ENCODE results near the gene CFAP107.
A peak's percentile ranks its signal among the peaks of the same experiment; 100 is the strongest.
"Not testable (repeated sequence)": the region's sequence is repeated elsewhere in the genome, so short reads cannot be mapped to it uniquely, and the experiment has no call there.

Gene CFAP107

DNA sequence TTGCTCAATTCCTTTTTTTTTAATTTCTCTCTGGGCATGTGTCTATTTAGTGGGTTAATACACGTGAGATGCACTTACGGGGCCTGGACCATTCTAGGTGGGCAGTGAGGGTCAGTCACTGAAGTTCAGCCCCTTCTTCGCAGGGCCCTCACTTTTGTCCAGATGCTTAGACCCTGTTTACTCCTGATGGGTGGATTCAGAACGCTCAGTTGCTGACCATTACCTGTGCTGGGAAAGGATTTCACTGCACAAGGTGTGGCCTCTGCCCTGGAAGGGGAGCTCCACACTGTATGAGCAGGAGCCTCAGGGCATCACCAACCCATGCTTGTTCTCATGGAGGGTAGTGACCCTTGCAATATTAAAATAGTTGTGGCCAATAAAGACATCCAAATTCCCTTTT lies 32.1 kb downstream of the CFAP107 start:
- DNase-seq (ENCODE audit: low read depth in 2 of 2): no peak

- no peak for DNase-seq (ENCODE audit: low read depth in 2 of 2)
Measured at GRCh38 chr1:12778907-12779306, 32.9 kb downstream of the CFAP107 start.

DNA sequence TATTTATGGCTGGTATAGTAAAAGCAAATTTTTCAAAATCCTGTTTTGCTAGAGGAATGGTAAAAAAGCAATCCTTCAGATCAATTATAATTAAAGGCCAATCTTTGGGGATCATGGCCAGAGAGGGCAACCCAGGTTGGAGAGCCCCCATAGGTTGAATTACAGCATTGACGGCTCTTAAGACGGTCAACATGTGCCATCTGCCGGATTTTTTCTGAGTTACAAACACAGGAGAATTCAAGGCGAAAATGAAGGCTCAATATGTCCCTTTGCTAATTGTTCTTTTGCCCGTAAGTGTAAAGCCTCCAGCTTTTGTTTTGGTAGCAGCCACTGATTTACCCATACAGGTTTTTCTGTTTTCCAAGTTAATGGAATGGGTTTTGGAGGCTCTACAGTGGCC lies 35.5 kb downstream of the CFAP107 start:
- DNase-seq (ENCODE audit: low read depth in 2 of 2): not testable (repeated sequence)

DNA sequence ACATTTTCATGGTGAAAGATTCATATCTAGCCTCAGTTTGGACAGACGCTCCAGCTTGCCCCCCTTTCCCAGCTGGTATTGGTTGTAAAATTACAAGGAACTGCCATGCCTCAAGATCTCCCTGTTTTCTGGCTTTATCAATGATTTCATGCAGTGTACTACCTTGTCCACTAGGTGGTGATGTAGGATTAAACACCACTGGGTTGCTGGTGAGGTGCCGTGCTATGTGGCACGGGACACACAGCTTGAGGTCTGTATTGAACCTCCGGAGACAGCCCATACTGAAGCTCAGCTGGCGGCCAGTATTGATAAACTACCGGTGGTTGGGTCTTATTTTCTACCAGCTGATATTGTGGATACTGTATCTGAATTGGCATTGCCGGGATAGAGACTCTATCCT lies 37.8 kb downstream of the CFAP107 start:
- not testable (repeated sequence) for DNase-seq (ENCODE audit: low read depth in 2 of 2)

- DNase-seq (ENCODE audit: low read depth in 2 of 2): not testable (repeated sequence)
Measured at GRCh38 chr1:12784729-12785128, 38.7 kb downstream of the CFAP107 start.

- not testable (repeated sequence) for DNase-seq (ENCODE audit: low read depth in 2 of 2)
Measured at GRCh38 chr1:12791097-12791496, 45.1 kb downstream of the CFAP107 start, which contains the start of gene PRAMEF1. Gene PRAMEF1, plus strand, starts transcription at chr1:12791397. Its CDS starts 1,831 bp downstream, at chr1:12793228.

DNA sequence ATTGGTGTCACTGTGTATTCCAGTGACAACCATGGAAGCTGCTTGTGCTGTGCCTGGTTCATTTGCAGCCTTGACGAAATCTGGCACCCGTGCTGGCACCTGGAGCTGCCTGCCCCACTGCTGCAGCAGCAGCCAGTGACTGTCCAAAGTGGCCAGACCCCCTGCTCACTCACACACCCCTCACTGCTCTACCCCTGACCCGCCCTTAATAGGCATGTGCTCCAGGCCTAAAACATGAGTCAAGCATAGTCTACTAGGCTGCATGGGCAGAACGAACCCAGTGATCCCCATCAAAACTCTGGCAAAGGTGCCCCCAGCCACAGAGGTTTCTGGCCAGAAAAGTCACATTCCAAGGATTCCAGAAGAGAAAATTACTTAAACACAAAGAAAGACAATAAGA lies 52.9 kb downstream of the CFAP107 start:
- no peak for DNase-seq (ENCODE audit: low read depth in 2 of 2)

DNA sequence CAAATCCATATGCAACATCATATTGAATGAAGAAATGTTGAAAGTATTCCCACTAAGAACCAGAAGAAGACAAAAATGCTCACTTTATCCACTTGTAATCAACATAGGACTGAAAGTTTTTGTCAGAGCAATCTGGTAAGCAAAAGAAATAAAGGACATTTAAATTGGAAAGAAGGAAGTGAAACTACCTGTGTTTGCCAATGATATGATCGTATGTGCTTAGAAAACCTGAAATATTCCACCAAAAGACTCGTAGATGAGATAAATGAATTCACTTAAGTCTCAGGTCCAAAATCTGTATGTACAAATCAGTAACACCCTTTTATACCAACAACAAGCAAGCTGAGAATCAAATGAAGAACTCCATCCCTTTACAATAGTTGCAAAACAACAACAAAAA lies 53.7 kb downstream of the CFAP107 start:
- DNase-seq (ENCODE audit: low read depth in 2 of 2): no peak

DNA sequence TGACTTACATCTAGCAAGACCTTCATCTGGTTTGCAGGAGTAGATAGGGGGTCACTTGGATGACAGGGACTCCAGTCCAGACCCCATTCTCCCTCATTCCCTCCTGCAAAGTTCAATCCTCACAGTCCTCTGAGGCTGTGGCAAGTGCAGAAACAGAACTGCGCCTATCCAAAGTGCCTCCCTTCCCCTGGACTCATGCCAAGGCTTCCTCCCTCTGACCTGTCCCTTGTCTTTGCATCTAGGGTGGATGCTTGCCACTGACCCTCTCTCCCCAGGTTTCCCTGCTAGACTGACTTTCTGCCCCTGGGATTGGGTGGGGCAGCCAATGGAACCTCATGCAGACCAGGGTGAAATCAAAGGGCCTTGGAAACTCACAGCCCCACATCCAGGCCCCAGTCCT lies 63.9 kb downstream of the CFAP107 start:
- DNase-seq (ENCODE audit: low read depth in 2 of 2): no peak

GRCh38 chr1:12810691-12811408 lies 64.8 kb downstream of the CFAP107 start:
- peak; percentile 24 to 26 for DNase-seq (ENCODE audit: low read depth in 2 of 2)

DNA sequence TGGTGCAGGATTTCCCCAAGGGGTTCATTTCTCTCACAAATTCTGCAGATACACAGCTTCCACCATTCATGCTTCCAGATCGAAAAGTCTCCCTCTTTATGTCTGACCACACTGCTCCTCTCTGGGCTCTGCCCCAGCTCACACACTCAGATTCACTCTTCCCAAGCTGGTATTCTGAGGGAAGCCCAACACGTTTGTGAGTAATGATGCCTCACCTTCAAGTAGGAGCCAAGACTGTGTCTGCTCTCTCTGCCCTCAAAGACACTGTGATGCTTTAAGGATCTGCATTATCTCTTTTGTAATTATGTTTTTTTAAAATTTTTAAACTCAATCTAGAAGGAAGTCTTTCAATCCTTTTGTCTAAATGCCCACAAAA lies 65.4 kb downstream of the CFAP107 start:
- no peak for DNase-seq (ENCODE audit: low read depth in 2 of 2)
